ENCODE measurements around the gene SLAMF9.

DNA sequence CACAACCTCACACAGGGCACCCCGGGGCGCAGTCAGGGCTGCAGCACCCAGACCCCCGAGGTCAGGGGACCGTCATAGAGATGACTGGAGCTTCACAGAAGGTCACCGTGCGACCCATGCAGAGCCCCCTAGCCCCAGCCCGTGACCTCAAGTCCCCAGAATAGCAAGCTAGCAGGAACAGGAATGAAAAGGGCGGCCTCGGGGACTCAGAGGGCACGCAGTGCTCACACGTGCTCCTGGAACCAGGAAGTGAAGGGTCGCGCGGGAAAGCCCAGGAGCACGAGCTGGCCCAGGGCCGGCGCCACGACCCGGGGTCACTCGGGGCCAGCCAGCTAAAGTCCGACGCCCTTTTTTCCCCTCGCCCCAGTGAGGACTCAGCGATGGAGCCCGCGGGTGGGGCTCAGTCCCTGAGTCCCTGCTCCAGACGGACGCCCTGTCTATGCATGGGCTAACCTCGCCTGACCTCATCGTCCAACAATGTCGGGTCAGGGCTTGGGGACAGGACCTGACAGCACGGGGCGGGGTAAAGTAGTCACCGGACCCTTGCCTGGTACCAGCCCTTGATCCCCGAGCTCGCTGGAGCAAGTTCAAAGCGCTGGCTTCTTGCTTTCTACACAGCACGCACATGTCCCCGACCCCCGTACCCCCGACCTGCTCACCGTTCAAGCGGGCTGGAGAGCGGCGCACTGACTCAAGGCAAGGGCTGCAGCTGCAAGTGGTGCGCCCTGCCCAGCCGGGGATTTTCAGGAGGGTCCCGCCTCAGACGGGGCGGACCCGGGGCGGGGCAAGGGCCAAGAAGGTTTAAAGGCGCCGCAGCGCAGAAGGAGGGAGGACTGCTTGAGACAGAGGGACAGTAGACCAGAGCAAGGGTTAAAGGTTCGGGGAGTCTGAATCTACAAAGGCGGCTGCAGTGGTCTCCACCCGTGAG, 29.0 kb downstream of the SLAMF9 start, which contains the start of gene TAGLN2:
- TF ChIP-seq POLR2A (IDR thresholded peaks at IDR 0.05): peak; percentile 89
- TF ChIP-seq, protein P1, sequence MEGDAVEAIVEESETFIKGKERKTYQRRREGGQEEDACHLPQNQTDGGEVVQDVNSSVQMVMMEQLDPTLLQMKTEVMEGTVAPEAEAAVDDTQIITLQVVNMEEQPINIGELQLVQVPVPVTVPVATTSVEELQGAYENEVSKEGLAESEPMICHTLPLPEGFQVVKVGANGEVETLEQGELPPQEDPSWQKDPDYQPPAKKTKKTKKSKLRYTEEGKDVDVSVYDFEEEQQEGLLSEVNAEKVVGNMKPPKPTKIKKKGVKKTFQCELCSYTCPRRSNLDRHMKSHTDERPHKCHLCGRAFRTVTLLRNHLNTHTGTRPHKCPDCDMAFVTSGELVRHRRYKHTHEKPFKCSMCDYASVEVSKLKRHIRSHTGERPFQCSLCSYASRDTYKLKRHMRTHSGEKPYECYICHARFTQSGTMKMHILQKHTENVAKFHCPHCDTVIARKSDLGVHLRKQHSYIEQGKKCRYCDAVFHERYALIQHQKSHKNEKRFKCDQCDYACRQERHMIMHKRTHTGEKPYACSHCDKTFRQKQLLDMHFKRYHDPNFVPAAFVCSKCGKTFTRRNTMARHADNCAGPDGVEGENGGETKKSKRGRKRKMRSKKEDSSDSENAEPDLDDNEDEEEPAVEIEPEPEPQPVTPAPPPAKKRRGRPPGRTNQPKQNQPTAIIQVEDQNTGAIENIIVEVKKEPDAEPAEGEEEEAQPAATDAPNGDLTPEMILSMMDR (IDR thresholded peaks at IDR 0.05): no peak

All from right lobe of liver (tissue), 4 donors.